ENCODE measurements around the gene ARSG. TPM values are rescaled to one million over a fixed set of nuclear protein-coding genes. Genes with fewer than 3 reads are reported as not detected.
"Not testable (repeated sequence)": the region's sequence is repeated elsewhere in the genome, so short reads cannot be mapped to it uniquely, and the experiment has no call there.

ARSG gene
- 10 to 100 TPM in 1 of 2 experiments, 1 to 10 TPM in 1; 9.1 to 10.7 TPM for total RNA-seq

DNA sequence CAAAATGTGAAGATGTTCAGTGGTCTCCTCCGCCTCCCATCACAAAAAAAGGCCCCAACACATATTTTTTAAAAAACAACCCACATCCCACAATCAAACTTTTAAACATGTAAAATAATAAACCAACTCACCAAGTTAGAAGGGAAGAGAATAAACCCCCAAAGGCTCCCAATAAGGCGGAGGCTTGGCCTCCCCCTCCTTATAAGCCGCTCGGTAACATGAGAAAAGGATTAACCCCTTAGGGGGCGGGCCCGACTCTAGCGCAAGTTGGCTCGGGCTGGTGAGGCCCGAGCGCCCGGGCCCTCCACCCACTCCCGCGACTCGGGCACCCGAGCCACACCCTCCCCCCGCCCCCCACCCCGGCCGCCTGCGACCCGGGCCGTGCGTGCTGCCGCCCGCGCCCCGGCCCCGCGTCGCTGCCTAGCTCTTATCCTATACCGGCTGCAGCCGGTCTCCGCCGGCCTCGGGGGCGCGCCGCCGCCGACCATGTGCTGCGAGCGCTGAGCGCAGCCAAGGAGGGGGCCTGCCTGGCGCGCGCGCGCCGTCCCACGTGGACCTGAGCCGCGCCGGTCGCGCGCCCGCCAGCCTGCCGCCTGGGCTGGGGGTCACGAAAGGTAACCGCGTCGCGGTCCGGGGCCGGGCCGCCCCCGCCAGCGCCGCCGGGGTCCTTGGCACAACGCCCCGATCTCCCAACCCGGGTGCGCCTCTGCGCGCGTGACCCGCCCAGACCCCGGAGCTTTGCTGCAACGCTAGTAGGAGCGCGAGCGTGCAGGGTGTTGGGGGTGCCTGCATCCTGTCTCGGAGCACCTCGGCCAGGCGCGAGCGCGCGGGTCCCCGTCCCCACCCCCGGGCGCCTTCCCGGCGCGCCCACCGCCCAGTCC is at the start of gene ARSG, which contains the start of gene SLC16A6:
ARSG (plus strand) TSS at position 541 of the 881 bp plus-strand sequence. CDS start 15,999 bp downstream, outside the sequence.
SLC16A6 (minus strand) TSS at position 173 of the 881 bp plus-strand sequence. CDS start 12,807 bp downstream, outside the sequence.
- H3K36me3 Mint-ChIP-seq (ENCODE audit: low read depth) = peaks cover 24% of the 10 kb centered on the region
- peaks cover 64% of the 10 kb centered on the region for H3K4me1 Mint-ChIP-seq (ENCODE audit: low read depth)
- H3K9me3 Mint-ChIP-seq (ENCODE audit: insufficient read depth) = no peaks in the 10 kb centered on the region
- no peaks in the 10 kb centered on the region for H3K27me3 Mint-ChIP-seq (ENCODE audit: low read depth)
- POLR2A ChIA-PET = interaction anchor here (0.6 to 3.4 kb wide), 31 partner anchors 19 to 221 kb away, joined by 3 to 36 read pairs (median 6); partner anchors contain the start of genes AMZ2, PRKAR1A and WIPI1
- peak within 1 kb of the TSS; percentile 97 for H3K27ac Mint-ChIP-seq
- ATAC-seq (peak; percentile 66), DNase-seq (peak; percentile 88)
- H3K4me3 Mint-ChIP-seq = peak within 1 kb of the TSS; percentile 98
- CTCF ChIA-PET = interaction anchor here (0.6 to 3.6 kb wide), 26 partner anchors 11 to 204 kb away, joined by 3 to 32 read pairs (median 4); partner anchors contain the start of gene WIPI1

DNA sequence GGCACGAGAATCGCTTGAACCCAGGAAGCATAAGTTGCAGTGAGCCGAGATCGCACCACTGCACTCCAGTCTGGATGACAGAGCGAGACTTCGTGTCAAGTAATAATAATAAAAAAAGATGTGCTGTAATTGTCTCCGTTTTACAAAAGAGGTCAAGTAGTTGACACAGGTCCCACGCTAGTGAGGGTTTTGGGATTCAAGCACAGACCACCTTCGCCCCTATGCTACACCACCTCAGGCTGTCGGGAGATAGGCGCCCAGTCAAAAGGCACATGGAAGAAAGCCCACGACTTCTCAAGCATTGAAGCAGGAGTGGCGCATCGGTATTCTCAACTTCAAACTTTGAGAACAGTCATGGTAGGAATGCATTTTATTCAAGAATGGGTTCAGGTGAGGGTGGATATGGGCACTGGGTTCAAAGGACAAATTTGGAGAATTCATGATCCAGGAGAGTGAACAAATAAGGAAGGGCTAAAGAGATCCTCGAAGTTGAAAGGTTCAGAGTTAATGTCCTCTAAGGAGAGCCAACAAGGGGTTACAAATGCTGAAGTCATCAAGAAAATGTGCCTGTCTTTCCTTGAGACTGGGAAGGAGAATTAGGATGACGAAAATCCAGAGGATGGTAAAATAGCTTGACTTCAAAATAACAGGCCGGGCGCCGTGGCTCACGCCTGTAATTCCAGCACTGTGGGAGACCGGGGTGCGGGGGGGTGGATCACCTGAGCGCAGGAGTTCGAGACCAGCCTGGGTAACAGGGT is 44.8 kb upstream of the ARSG start:
- peaks cover 26% of the 10 kb centered on the region for H3K36me3 Mint-ChIP-seq (ENCODE audit: low read depth)
- POLR2A ChIA-PET = interaction anchor here (0.7 to 4.3 kb wide), 12 partner anchors 9 to 240 kb away, joined by 3 to 69 read pairs (median 8); partner anchors contain the start of genes ARSG and SLC16A6
- no peak for DNase-seq
- no peaks in the 10 kb centered on the region for H3K9me3 Mint-ChIP-seq (ENCODE audit: insufficient read depth)
- no peaks in the 10 kb centered on the region for H3K27me3 Mint-ChIP-seq (ENCODE audit: low read depth)
- H3K4me1 Mint-ChIP-seq (ENCODE audit: low read depth) = peaks cover 34% of the 10 kb centered on the region
- peak overlapping the region; percentile 97 for H3K27ac Mint-ChIP-seq
- peak overlapping the region; percentile 81 for H3K4me3 Mint-ChIP-seq
- CTCF ChIA-PET = interaction anchor here (0.7 to 4.1 kb wide), 8 partner anchors 11 to 225 kb away, joined by 3 to 25 read pairs (median 6); no protein-coding TSS in a partner anchor
- ATAC-seq = no peak

DNA sequence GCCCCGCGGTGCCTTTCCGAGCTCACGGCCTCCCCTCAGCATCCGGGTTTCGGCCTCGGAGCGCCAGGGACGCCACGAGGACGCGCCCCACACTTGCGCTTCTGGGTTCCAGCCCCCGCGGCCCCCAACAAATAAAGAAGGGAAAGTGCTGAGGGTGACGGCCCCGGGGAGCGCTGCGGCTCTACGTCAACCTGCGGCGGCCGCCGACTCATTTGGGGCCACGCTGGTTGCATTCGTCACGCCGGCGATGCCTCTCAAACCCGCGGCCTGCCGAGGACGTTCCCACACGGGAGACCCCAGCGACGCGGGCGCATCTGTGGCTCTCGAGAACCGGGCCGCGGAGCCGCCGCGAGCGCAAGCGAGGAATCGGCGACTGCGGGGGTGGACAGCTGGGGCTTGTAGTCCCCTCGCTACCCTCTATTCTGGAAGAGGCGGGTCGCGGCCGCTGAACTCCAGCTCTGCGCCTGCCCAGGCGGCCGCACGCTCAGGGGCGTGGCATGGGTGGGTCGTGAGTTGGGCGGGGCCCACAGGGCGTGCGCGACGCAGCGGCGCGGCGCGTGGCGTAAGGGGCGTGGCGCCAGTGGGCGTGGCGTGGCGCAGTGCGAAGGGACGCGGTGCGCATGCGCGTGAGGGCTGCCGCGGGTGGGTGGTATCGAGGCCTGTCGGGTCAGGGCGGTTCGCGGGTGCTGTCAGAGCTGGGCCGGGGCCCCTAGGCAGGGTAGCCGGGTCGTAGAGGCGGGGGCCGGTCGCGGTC is 43.7 kb upstream of the ARSG start, which contains the start of gene AMZ2:
AMZ2 (plus strand) TSS at position 599 of the 754 bp plus-strand sequence. CDS start 2,145 bp downstream, outside the sequence.
- peak; percentile 89 for ATAC-seq
- Mint-ChIP-seq H3K36me3 (ENCODE audit: low read depth) (peaks cover 35% of the 10 kb centered on the region), H3K9me3 (ENCODE audit: insufficient read depth) (no peaks in the 10 kb centered on the region), H3K27ac (peak within 1 kb of the TSS; percentile 97), H3K27me3 (ENCODE audit: low read depth) (no peaks in the 10 kb centered on the region), H3K4me3 (peak within 1 kb of the TSS; percentile 81), H3K4me1 (ENCODE audit: low read depth) (peaks cover 37% of the 10 kb centered on the region)
- ChIA-PET CTCF (interaction anchor here (0.7 to 4.1 kb wide), 13 partner anchors 10 to 223 kb away, joined by 3 to 25 read pairs (median 5); no protein-coding TSS in a partner anchor), POLR2A (interaction anchor here (0.7 to 4.3 kb wide), 19 partner anchors 8 to 239 kb away, joined by 3 to 69 read pairs (median 6); partner anchors contain the start of genes ARSG, SLC16A6 and WIPI1)
- DNase-seq = peak; percentile 96

DNA sequence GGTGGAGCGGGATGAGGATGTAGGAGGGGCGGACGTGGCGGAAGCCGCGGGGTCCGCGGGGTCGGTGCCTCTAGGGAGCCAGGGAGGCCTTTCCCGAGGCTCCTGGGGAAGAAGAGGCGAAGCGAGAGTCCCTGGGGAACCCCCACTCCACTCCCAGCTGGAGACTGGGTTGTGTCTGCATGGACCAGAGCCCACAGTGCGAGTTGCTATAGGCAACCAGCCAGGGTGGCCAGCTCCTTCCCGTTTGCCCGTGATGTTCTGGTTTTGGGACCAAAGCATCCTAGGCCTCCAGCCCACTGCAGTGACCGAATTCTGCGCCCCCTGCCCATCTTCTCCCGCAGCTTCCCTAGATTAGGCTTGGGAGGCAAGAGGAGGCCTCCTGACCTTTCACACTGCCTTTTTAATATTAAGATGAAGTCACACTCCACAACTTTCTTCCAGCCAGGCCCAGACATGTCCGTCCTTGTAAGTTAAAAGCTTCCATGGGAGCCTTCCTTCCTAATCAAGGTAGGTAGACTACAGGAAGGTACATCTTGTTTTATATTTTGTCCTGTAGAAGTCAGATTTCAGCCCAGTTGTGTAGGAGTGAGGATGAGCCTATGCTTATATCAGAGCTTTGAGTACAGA is 43.0 kb upstream of the ARSG start:
- peak overlapping the region; percentile 81 for H3K4me3 Mint-ChIP-seq
- no peaks in the 10 kb centered on the region for H3K27me3 Mint-ChIP-seq (ENCODE audit: low read depth)
- no peaks in the 10 kb centered on the region for H3K9me3 Mint-ChIP-seq (ENCODE audit: insufficient read depth)
- ChIA-PET POLR2A (interaction anchor here (0.7 to 4.3 kb wide), 17 partner anchors 9 to 213 kb away, joined by 3 to 69 read pairs (median 6); partner anchors contain the start of genes ARSG, SLC16A6 and WIPI1), CTCF (interaction anchor here (0.9 to 4.1 kb wide), 16 partner anchors 9 to 213 kb away, joined by 3 to 25 read pairs (median 4); no protein-coding TSS in a partner anchor)
- H3K4me1 Mint-ChIP-seq (ENCODE audit: low read depth) = peaks cover 43% of the 10 kb centered on the region
- H3K27ac Mint-ChIP-seq = peak overlapping the region; percentile 97
- peaks cover 40% of the 10 kb centered on the region for H3K36me3 Mint-ChIP-seq (ENCODE audit: low read depth)
- ATAC-seq (no peak), DNase-seq (no peak)

DNA sequence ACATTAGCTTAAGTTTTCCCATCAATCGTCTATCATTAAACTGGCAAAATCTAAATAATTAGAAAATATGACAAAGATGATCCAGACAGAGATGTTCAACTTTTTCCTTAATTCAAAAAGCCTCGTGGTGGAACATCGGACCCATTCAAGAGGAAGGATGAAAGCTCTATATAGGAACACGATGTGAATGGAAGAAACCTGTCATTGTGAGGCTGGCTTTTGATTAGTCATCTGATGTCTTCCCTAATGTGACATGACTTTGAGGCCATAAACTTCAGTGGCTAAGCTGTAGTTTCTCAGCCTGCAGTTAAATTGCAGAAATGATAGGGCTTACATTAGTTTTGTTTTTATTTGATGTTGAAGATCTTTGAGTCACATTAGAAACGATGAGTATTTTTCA is 42.4 kb upstream of the ARSG start:
- Mint-ChIP-seq H3K27ac (peak overlapping the region; percentile 97), H3K27me3 (ENCODE audit: low read depth) (no peaks in the 10 kb centered on the region), H3K36me3 (ENCODE audit: low read depth) (peaks cover 42% of the 10 kb centered on the region), H3K9me3 (ENCODE audit: insufficient read depth) (no peaks in the 10 kb centered on the region), H3K4me1 (ENCODE audit: low read depth) (peaks cover 49% of the 10 kb centered on the region), H3K4me3 (peak overlapping the region; percentile 81)
- ChIA-PET POLR2A (interaction anchor here (0.7 to 4.3 kb wide), 13 partner anchors 9 to 212 kb away, joined by 3 to 69 read pairs (median 10); partner anchors contain the start of genes ARSG, SLC16A6 and WIPI1), CTCF (interaction anchor here (0.8 to 4.1 kb wide), 15 partner anchors 10 to 212 kb away, joined by 3 to 25 read pairs (median 4); no protein-coding TSS in a partner anchor)
- no peak for DNase-seq
- ATAC-seq = no peak

DNA sequence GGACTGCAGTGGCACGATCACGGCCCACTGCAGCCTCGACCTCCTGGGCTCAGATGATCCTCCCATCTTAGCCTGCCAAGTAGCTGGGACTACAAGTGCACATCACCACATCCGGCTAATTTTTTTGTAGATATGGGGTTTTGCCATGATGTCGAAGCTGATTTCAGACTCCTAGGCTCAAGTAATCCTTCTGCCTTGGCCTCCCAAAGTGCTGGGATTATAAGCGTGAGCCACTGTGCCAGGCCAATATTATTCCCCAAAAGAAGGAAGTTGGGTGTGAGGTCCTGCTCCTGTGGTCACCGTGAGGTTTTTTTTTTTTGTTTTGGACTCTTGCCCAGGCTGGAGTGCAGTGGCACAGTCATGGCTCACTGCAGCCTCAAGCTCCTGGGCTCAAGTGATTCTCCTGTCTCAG is 41.9 kb upstream of the ARSG start:
- no peaks in the 10 kb centered on the region for H3K27me3 Mint-ChIP-seq (ENCODE audit: low read depth)
- H3K36me3 Mint-ChIP-seq (ENCODE audit: low read depth) = peaks cover 47% of the 10 kb centered on the region
- DNase-seq (peak; percentile 43), ATAC-seq (no peak)
- H3K4me3 Mint-ChIP-seq = peak overlapping the region; percentile 81
- H3K27ac Mint-ChIP-seq = peak overlapping the region; percentile 97
- no peaks in the 10 kb centered on the region for H3K9me3 Mint-ChIP-seq (ENCODE audit: insufficient read depth)
- CTCF ChIA-PET = interaction anchor here (0.8 to 4.1 kb wide), 12 partner anchors 9 to 212 kb away, joined by 3 to 25 read pairs (median 5); no protein-coding TSS in a partner anchor
- peaks cover 54% of the 10 kb centered on the region for H3K4me1 Mint-ChIP-seq (ENCODE audit: low read depth)
- POLR2A ChIA-PET = interaction anchor here (0.9 to 4.3 kb wide), 7 partner anchors 9 to 209 kb away, joined by 3 to 69 read pairs (median 23); partner anchors contain the start of genes ARSG, SLC16A6 and WIPI1

DNA sequence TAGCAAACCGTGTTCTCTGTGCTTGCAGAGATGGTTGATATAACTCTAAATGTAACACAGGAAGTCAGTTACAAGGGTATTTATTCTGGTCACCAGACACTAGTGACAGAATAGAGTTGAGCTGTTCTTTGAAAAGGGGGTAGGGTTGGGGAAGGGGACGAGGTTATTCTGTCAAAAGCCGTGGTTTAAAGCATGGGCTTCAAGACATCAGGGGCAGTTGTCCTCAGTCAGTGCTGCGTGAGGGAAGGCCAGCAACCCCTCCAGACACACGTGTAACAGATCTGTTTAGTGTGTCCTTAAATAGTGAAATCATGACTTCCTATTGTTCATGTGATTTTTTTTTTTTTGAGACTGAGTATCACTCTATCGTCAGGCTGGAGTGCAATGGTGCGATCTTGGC is 37.9 kb upstream of the ARSG start:
- CTCF ChIA-PET = interaction anchor here (0.8 to 1.8 kb wide), 6 partner anchors 49 to 207 kb away, joined by 3 to 5 read pairs (median 3); no protein-coding TSS in a partner anchor
- not testable (repeated sequence) for H3K9me3 Mint-ChIP-seq (ENCODE audit: insufficient read depth)
- H3K4me3 Mint-ChIP-seq = peak overlapping the region; percentile 50

DNA sequence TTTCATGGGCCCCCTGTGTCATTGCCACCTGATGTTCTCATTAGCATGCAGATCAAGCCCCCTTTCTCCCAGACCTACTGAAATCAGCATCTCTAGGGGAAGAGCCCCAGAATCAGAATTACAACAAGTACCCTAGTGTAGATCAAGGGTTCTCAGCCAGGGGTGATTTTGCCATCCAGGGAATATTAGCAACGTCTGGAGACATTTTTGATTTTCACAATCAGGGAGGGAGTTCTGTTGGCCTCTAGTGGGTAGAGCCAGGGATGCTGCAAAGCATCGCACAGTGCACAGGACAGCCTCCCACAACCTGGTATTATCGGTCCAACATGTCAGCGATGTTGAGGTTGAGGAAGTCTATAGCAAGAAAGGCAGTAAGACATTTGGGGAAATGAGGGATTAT is 36.1 kb upstream of the ARSG start:
- POLR2A ChIA-PET = interaction anchor here (0.8 to 1.8 kb wide), 3 partner anchors 17 to 236 kb away, joined by 3 to 4 read pairs (median 3); no protein-coding TSS in a partner anchor

More for the DNA sequence above, 37.9 kb upstream of the ARSG start:
- Mint-ChIP-seq H3K36me3 (ENCODE audit: low read depth) (peaks cover 77% of the 10 kb centered on the region), H3K4me1 (ENCODE audit: low read depth) (peaks cover 83% of the 10 kb centered on the region), H3K27ac (peak overlapping the region; percentile 93)
- POLR2A ChIA-PET = interaction anchor here (1.0 to 1.8 kb wide), 3 partner anchors 15 to 208 kb away, joined by 3 to 4 read pairs (median 3); no protein-coding TSS in a partner anchor
- H3K27me3 Mint-ChIP-seq (ENCODE audit: low read depth); DNase-seq: not testable (repeated sequence)
- peak; percentile 37 for ATAC-seq

DNA sequence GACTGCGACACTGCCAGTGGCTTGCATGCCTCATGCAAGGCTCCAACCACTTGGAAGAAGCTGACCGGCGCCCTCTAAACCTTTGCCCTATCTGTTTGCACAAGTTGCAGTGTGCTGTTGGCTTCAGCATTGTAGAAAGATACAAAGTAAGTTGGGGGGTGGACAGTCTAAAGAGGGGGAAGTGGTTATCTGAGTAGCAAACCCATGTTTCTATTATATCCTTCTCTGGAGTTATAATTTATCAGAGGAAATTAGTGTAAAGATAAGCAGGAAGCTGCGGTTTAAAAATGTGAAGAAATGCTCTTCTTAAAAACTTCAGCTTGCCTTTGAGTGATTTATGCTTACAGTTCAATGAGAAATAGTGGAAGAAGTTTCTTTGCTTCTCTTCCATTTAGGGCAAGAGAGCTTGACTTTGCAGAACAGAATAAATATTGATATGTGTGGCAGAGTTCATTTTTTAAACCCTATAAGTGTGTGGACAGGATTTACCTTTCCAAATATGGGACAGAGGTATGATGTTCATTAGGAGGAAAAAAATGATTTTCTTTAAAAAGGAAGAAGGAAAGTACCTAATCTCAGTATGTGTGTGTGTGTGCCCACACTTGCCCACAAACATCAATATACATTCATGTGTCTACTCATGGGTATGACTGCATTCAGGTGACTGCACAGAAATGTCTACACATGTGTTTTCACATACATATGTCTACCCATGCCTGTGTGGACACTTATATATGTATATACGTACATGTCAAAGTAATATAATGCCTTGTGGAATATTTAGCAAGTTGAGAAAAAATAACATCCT is 35.4 kb upstream of the ARSG start:
- Mint-ChIP-seq H3K9me3 (ENCODE audit: insufficient read depth) (no peaks in the 10 kb centered on the region), H3K4me1 (ENCODE audit: low read depth) (peaks cover 81% of the 10 kb centered on the region), H3K4me3 (peak overlapping the region; percentile 36), H3K27me3 (ENCODE audit: low read depth) (no peaks in the 10 kb centered on the region), H3K27ac (peak overlapping the region; percentile 79), H3K36me3 (ENCODE audit: low read depth) (peaks cover 67% of the 10 kb centered on the region)
- ChIA-PET CTCF (interaction anchor here (0.9 to 1.9 kb wide), 2 partner anchors 18 to 51 kb away, joined by 5 read pairs; no protein-coding TSS in a partner anchor), POLR2A (interaction anchor here (0.6 to 0.8 kb wide), 2 partner anchors 22 to 237 kb away, joined by 3 read pairs; no protein-coding TSS in a partner anchor)
- ATAC-seq (no peak), DNase-seq (no peak)

More for the DNA sequence above, 36.1 kb upstream of the ARSG start:
- H3K36me3 Mint-ChIP-seq (ENCODE audit: low read depth) = peaks cover 70% of the 10 kb centered on the region
- peak overlapping the region; percentile 9 for H3K4me3 Mint-ChIP-seq
- H3K27me3 Mint-ChIP-seq (ENCODE audit: low read depth) = no peaks in the 10 kb centered on the region
- no peaks in the 10 kb centered on the region for H3K9me3 Mint-ChIP-seq (ENCODE audit: insufficient read depth)
- ATAC-seq (no peak), DNase-seq (no peak)
- CTCF ChIA-PET = interaction anchor here (0.9 to 1.9 kb wide), 3 partner anchors 17 to 54 kb away, joined by 5 read pairs; no protein-coding TSS in a partner anchor
- H3K4me1 Mint-ChIP-seq (ENCODE audit: low read depth) = peaks cover 80% of the 10 kb centered on the region
- peak overlapping the region; percentile 79 for H3K27ac Mint-ChIP-seq

Data from activated CD8-positive, alpha-beta T cell treated with anti-CD3 and anti-CD28 coated beads, Interleukin-2, amount 10 ng/mL, durations not matched to agents 7 days and 5 days (primary cell).